Stimulated activated CD8-positive, alpha-beta memory T cell treated with anti-CD3 and anti-CD28 coated beads, Interleukin-15, amount 100 ng/mL, for 1 hour (primary cell): ENCODE measurements around the gene CRABP2.

Experiments used
- DNase-seq: peaks from one replicate; pipeline ENCODE4 v3.0.0-alpha.2; 2020; ENCODE audit warnings: low read depth

CRABP2 gene

GRCh38 chr1:156654700-156655099 is 50.7 kb downstream of the CRABP2 start:
- no peak for DNase-seq

- DNase-seq = no peak
Measured at GRCh38 chr1:156652992-156653355, 52.4 kb downstream of the CRABP2 start.

GRCh38 chr1:156652131-156652991 is 53.0 kb downstream of the CRABP2 start:
- no peak for DNase-seq
